Mesenchymal stem cell (in vitro differentiated cells and primary cell): ENCODE measurements around the gene HDAC4.

ENCODE experiments used
- DNase-seq: peaks from one replicate; pipeline ENCODE4 v3.0.0-alpha.2; 2013
- H2AFZ ChIP-seq: one replicate; pipeline ENCODE4 v1.6.1; 2013; ENCODE audit warnings: low read depth, mild to moderate bottlenecking, control low read depth, inconsistent platforms, low read length, moderate library complexity
- H2AK5ac ChIP-seq: 2 replicates; pipeline ENCODE4 v1.6.1; 2013; ENCODE audit warnings: low read length, moderate library complexity, mild to moderate bottlenecking, inconsistent platforms; ENCODE audit not compliant: severe bottlenecking
- H2BK120ac ChIP-seq: one replicate; pipeline ENCODE4 v1.6.1; 2013; ENCODE audit warnings: low read depth, mild to moderate bottlenecking, inconsistent platforms, low read length, moderate library complexity
- H2BK12ac ChIP-seq, 2 experiments: one replicate each; pipeline ENCODE4 v1.6.1; 2013; ENCODE audit warnings: inconsistent platforms in 2 of 2, low read length in 2 of 2, mild to moderate bottlenecking in 2 of 2, moderate library complexity in 2 of 2, control low read depth in 1 of 2
- H2BK15ac ChIP-seq: one replicate; pipeline ENCODE4 v1.6.1; 2013; ENCODE audit warnings: mild to moderate bottlenecking, low read depth, inconsistent platforms; ENCODE audit not compliant: poor library complexity, severe bottlenecking
- H2BK5ac ChIP-seq: 2 replicates; pipeline ENCODE4 v1.6.1; 2013; ENCODE audit warnings: low read depth, mild to moderate bottlenecking, low read length, control low read depth, inconsistent platforms; ENCODE audit not compliant: poor library complexity, severe bottlenecking
- H3K14ac ChIP-seq, 2 experiments: one replicate each; pipeline ENCODE4 v1.6.1; 2013; ENCODE audit warnings: inconsistent platforms in 2 of 2, low read length in 2 of 2, control low read depth in 1 of 2, mild to moderate bottlenecking in 1 of 2, moderate library complexity in 1 of 2
- H3K18ac ChIP-seq, 2 experiments: one replicate each; pipeline ENCODE4 v1.6.1; 2013; ENCODE audit warnings: inconsistent platforms in 2 of 2, low read length in 2 of 2, control low read depth in 1 of 2, low read depth in 1 of 2, mild to moderate bottlenecking in 1 of 2
- H3K23ac ChIP-seq, 2 experiments: one replicate each; pipeline ENCODE4 v1.6.1; 2013; ENCODE audit warnings: inconsistent platforms in 2 of 2, low read length in 2 of 2, mild to moderate bottlenecking in 2 of 2, moderate library complexity in 2 of 2, control low read depth in 1 of 2
- H3K27ac ChIP-seq: 2 replicates; pipeline ENCODE4 v1.5.1; 2013; ENCODE audit warnings: mild to moderate bottlenecking, moderate library complexity, low read length, control low read depth, inconsistent platforms; ENCODE audit not compliant: poor library complexity, severe bottlenecking
- H3K27me3 ChIP-seq, 2 experiments: 2 replicates each; pipeline versions ENCODE4 v1.6.1 to v1.7.0; 2013; ENCODE audit warnings: low read length in 2 of 2, mild to moderate bottlenecking in 2 of 2, moderate library complexity in 2 of 2, control low read depth in 1 of 2, inconsistent platforms in 1 of 2; ENCODE audit not compliant: control insufficient read depth in 1 of 2, insufficient read depth in 1 of 2
- H3K36me3 ChIP-seq, 2 experiments: 2 replicates each; pipeline versions ENCODE4 v1.6.1 to v1.7.0; 2013; ENCODE audit warnings: low read length in 2 of 2, control low read depth in 1 of 2, inconsistent platforms in 1 of 2, low read depth in 1 of 2, mild to moderate bottlenecking in 1 of 2; ENCODE audit not compliant: insufficient read depth in 2 of 2, control insufficient read depth in 1 of 2
- H3K4ac ChIP-seq, 2 experiments: one replicate each; pipeline ENCODE4 v1.6.1; 2013; ENCODE audit warnings: inconsistent platforms in 2 of 2, low read length in 2 of 2, mild to moderate bottlenecking in 2 of 2, moderate library complexity in 2 of 2, control low read depth in 1 of 2, low read depth in 1 of 2
- H3K4me1 ChIP-seq: 2 replicates; pipeline ENCODE4 v1.6.1; 2013; ENCODE audit warnings: low read depth, low read length, control low read depth; ENCODE audit not compliant: control insufficient read depth, insufficient read depth
- H3K4me2 ChIP-seq: 2 replicates; pipeline ENCODE4 v1.6.1; 2013; ENCODE audit warnings: low read length, mild to moderate bottlenecking, inconsistent platforms; ENCODE audit not compliant: poor library complexity, severe bottlenecking
- H3K4me3 ChIP-seq, 2 experiments: 2 replicates each; pipeline versions ENCODE4 v1.5.1 to v1.7.0; 2013; ENCODE audit warnings: low read length in 2 of 2, mild to moderate bottlenecking in 2 of 2, control low read depth in 1 of 2, low read depth in 1 of 2; ENCODE audit not compliant: insufficient read depth in 1 of 2
- H3K79me1 ChIP-seq: replicated peaks from 2 replicates; pipeline ENCODE4 v1.6.1; 2013; ENCODE audit warnings: mild to moderate bottlenecking, control low read depth, low read length, inconsistent platforms; ENCODE audit not compliant: poor library complexity, severe bottlenecking
- H3K9ac ChIP-seq: 2 replicates; pipeline ENCODE4 v1.7.0; 2013; ENCODE audit warnings: mild to moderate bottlenecking, low read length, moderate library complexity
- H3K9me3 ChIP-seq: 2 replicates; pipeline ENCODE4 v1.7.0; 2013; ENCODE audit warnings: mild to moderate bottlenecking, low read length; ENCODE audit not compliant: control insufficient read depth
- H4K8ac ChIP-seq: one replicate; pipeline ENCODE4 v1.6.1; 2013; ENCODE audit warnings: inconsistent platforms, mild to moderate bottlenecking, low read length, moderate library complexity
- H4K91ac ChIP-seq: one replicate; pipeline ENCODE4 v1.6.1; 2013; ENCODE audit warnings: mild to moderate bottlenecking, low read length, inconsistent platforms
- WGBS: methylation state at CpG from one replicate; pipeline ENCODE4 v1.1.7; 2013; ENCODE audit warnings: mixed read lengths; 5-methylcytosine and 5-hydroxymethylcytosine counted together

The HDAC4 gene

DNA sequence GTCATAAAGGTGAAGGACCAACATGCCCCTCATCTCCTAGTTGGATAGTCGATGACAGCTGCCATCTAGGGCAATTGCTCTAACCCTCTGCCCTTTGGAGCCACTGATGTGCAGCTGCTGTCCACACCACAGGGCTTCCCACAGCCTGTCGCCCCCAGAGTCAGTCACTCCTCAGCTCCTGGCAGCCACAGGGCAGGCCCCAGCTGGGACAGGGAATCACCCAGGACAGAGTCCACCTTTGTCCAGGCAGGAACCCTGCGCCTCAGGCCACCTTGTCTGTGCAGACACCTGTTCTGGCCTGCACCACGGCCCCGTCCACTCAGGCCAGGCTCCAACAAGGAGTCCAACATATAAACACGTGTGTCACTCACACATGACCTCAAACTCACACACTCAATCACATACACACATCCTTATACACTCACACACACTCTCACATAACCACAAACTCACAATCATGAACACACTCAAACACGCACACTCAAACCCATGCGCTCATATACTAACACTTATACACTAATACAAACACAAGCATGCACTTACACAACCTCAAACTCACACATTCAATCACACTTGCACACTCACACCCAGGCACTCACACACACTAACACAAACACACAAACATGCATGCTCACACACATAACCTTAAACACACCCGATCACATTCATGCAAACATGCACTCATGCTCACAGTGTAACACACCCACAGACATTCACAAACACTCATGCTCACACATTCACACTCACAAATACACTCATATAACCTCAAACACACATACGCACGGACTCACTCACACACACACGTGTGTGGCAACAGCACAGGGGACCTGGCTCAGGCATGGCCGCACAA, 29.7 kb downstream of the HDAC4 start:
- no peak overlapping the region for H2BK5ac ChIP-seq
- H3K9me3 ChIP-seq, result no peaks in the 10 kb centered on the region
- H3K36me3 ChIP-seq, result peaks cover 3 to 43% of the 10 kb centered on the region in 2 experiments
- H3K4ac ChIP-seq, result no peak overlapping the region
- H2AK5ac ChIP-seq, result no peak overlapping the region
- no peak overlapping the region for H3K9ac ChIP-seq
- H3K4me1 ChIP-seq, result peaks cover 11% of the 10 kb centered on the region
- no peak overlapping the region for H2BK120ac ChIP-seq
- no peak overlapping the region for H4K91ac ChIP-seq
- no peak overlapping the region for H3K4me3 ChIP-seq
- 96% methylated on average over 13 of the region's 13 CpGs for WGBS
- no peak for DNase-seq
- no peak overlapping the region for H4K8ac ChIP-seq
- H2AFZ ChIP-seq, result no peak overlapping the region
- no peak overlapping the region for H3K27ac ChIP-seq
- H3K27me3 ChIP-seq, result no peaks in the 10 kb centered on the region
- no peak overlapping the region for H2BK15ac ChIP-seq
- no peak overlapping the region for H3K23ac ChIP-seq
- no peak overlapping the region for H2BK12ac ChIP-seq
- H3K4me2 ChIP-seq, result no peak overlapping the region
- no peak overlapping the region for H3K18ac ChIP-seq
- H3K14ac ChIP-seq, result peak overlapping the region in 1 of 2 experiments; percentile 83
- H3K79me1 ChIP-seq, result peaks cover 68% of the 10 kb centered on the region

DNA sequence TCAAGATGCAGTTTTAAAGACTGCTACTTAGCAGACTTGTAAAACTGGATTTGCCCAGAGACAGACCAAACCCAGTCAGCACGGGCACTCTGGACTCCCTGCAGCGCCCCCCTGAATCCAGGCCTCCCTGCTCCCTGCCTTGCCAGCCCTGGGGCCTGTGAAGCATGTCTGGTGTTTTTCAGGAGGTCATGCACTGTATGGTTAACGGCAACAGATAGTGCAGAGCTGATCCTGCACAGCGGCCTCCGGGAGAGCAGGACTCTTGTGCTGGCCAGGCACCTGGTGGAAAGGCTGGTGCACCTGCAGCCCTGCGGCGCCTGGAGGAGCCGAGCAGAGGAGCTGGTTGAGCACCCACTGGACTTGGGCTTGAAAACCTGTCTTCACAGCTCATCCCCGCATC, 30.4 kb downstream of the HDAC4 start:
- H2BK12ac ChIP-seq, result no peak overlapping the region
- H2AK5ac ChIP-seq, result no peak overlapping the region
- no peak overlapping the region for H3K18ac ChIP-seq
- no peak overlapping the region for H3K4me2 ChIP-seq
- no peaks in the 10 kb centered on the region for H3K9me3 ChIP-seq
- H3K23ac ChIP-seq, result no peak overlapping the region
- 93% methylated on average over 9 of the region's 9 CpGs for WGBS
- H4K91ac ChIP-seq, result no peak overlapping the region
- H3K9ac ChIP-seq, result no peak overlapping the region
- H4K8ac ChIP-seq, result no peak overlapping the region
- no peak overlapping the region for H2BK15ac ChIP-seq
- H2AFZ ChIP-seq, result no peak overlapping the region
- peaks cover 11% of the 10 kb centered on the region for H3K4me1 ChIP-seq
- H3K4ac ChIP-seq, result no peak overlapping the region
- no peak overlapping the region for H3K14ac ChIP-seq
- no peak for DNase-seq
- no peak overlapping the region for H3K27ac ChIP-seq
- no peak overlapping the region for H2BK120ac ChIP-seq
- no peak overlapping the region for H2BK5ac ChIP-seq
- no peaks in the 10 kb centered on the region for H3K27me3 ChIP-seq
- no peak overlapping the region for H3K4me3 ChIP-seq
- peaks cover 67% of the 10 kb centered on the region for H3K79me1 ChIP-seq
- peaks cover 3 to 44% of the 10 kb centered on the region in 2 experiments for H3K36me3 ChIP-seq

DNA sequence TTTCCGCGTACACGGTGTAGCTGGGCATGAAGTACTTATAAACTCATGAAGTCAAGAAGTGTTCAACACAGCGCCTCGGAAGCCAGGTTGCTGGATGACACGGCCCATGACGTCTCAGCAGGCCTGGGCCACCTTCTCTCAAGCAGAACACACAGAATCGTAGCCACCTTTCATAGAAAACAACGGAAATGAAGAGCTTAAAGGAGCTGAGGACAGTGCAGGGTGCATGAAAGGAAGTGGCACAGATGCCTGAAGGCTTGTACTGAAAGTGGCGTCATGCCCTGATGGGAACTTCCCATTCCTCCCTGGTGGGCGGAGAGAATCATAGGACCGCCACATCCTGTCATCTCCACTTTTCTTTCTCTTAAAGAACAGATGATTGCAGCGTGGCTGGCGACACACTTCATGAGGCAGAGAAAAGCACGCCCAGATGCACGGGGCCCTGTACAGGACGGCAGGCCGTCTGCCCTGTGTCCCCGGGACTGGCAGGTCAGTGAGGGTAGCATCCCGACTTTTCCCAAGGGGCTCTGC, 31.1 kb downstream of the HDAC4 start:
- no peak overlapping the region for H2AK5ac ChIP-seq
- no peak overlapping the region for H2BK120ac ChIP-seq
- no peak overlapping the region for H3K4me3 ChIP-seq
- peaks cover 3 to 37% of the 10 kb centered on the region in 2 experiments for H3K36me3 ChIP-seq
- no peak overlapping the region for H2BK12ac ChIP-seq
- no peaks in the 10 kb centered on the region for H3K9me3 ChIP-seq
- H3K79me1 ChIP-seq, result peaks cover 63% of the 10 kb centered on the region
- H3K14ac ChIP-seq, result no peak overlapping the region
- no peak overlapping the region for H2BK5ac ChIP-seq
- no peak overlapping the region for H3K23ac ChIP-seq
- H3K4ac ChIP-seq, result no peak overlapping the region
- no peak overlapping the region for H3K18ac ChIP-seq
- no peak overlapping the region for H2AFZ ChIP-seq
- H2BK15ac ChIP-seq, result no peak overlapping the region
- DNase-seq, result no peak
- no peaks in the 10 kb centered on the region for H3K27me3 ChIP-seq
- no peak overlapping the region for H4K8ac ChIP-seq
- H4K91ac ChIP-seq, result no peak overlapping the region
- H3K27ac ChIP-seq, result no peak overlapping the region
- H3K9ac ChIP-seq, result no peak overlapping the region
- H3K4me1 ChIP-seq, result peaks cover 9% of the 10 kb centered on the region
- no peak overlapping the region for H3K4me2 ChIP-seq
- WGBS, result 95% methylated on average over 19 of the region's 20 CpGs

DNA sequence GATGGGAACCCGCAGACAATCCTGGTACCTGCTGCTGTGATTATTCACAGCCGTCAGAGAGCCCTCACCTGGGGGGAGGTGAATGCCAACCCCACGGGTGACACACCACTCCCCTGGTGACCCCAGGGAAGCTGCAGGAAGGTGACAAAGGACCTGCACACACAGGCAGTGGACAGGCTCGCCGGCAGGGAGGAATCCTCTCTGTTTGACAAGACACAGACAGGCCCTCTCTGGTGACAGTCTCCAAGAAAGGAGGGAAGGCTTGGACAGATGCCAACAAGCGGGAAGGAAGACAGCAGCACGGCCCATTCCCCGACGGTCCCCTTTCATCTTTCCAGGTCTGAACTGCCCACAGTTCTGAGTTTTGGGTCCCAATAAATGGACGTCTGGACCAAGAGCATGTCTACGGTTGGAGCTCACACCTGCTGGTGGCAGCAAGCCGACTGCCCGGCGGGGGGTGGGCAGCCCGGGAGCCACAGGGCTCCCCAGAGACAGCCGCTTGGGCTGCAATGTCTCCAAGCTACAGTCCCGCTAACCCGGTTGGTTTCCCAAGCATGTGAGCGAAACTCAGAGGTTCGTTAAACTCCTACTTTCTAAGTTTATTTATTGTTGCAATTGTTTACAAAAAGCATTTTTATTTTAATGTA, 31.8 kb downstream of the HDAC4 start:
- Histone ChIP-seq H4K91ac (no peak overlapping the region), H3K4me1 (peaks cover 9% of the 10 kb centered on the region), H2BK120ac (no peak overlapping the region), H3K4me3 (no peak overlapping the region), H4K8ac (no peak overlapping the region), H3K79me1 (peaks cover 67% of the 10 kb centered on the region), H3K9ac (no peak overlapping the region), H2AK5ac (no peak overlapping the region), H3K18ac (no peak overlapping the region), H3K14ac (no peak overlapping the region), H3K23ac (no peak overlapping the region), H3K27ac (no peak overlapping the region), H3K4ac (no peak overlapping the region), H3K4me2 (no peak overlapping the region), H2BK15ac (no peak overlapping the region), H2BK12ac (no peak overlapping the region), H3K36me3 (peaks cover 3 to 36% of the 10 kb centered on the region in 2 experiments), H3K27me3 (no peaks in the 10 kb centered on the region), H2BK5ac (no peak overlapping the region), H3K9me3 (no peaks in the 10 kb centered on the region), H2AFZ (no peak overlapping the region)
- no peak for DNase-seq
- 86% methylated on average over 15 of the region's 20 CpGs for WGBS
